AG04450 (cell line): Measurements from ENCODE around the gene NSFL1C. TPM values are rescaled to one million over a fixed set of nuclear protein-coding genes. Genes with fewer than 3 reads are reported as not detected.

ENCODE experiments used
- CTCF ChIA-PET: fragments of 300-600, 350-600 bp; formaldehyde crosslinking; extraction: SDS; loops from one replicate; lab custom pipeline; 2022; ENCODE audit warnings: antibody characterized with exemption, inconsistent platforms; lab: Charles Lee
- POLR2A ChIA-PET: fragments of 350-600 bp; formaldehyde crosslinking; extraction: SDS; loops from one replicate; lab custom pipeline; 2021; ENCODE audit warnings: antibody characterized with exemption, inconsistent platforms; lab: Yijun Ruan, JAX
- DNase-seq: peaks from one replicate; pipeline ENCODE4 v3.0.0-alpha.2; 2011; ENCODE audit warnings: low read depth, low spot score
- H3K27ac ChIP-seq: one replicate; pipeline ENCODE4 v1.5.1; 2012; ENCODE audit warnings: low read depth, low read length, control low read depth
- H3K27me3 ChIP-seq: one replicate; pipeline ENCODE4 v1.6.0; 2012; ENCODE audit warnings: low read length; ENCODE audit not compliant: control insufficient read depth, insufficient read depth
- H3K4me3 ChIP-seq: 2 replicates; pipeline ENCODE4 v1.5.1; 2011; ENCODE audit warnings: mild to moderate bottlenecking, low read depth, low read length, control low read depth
- H3K9me3 ChIP-seq: 2 replicates; pipeline ENCODE4 v1.5.1; 2012; ENCODE audit warnings: low read length; ENCODE audit not compliant: control insufficient read depth, insufficient read depth
- CTCF ChIP-seq: IDR thresholded peaks from 2 replicates; pipeline ENCODE4 v1.5.1; 2011; ENCODE audit warnings: low read depth, low read length, control low read depth, inconsistent platforms
- polyA plus RNA-seq: library from polyadenylated mRNA; depleted of rRNA; stranded (reverse); fragments of >200 nt; gene quantifications from 2 replicates; pipeline ENCODE4 v1.2.3, GENCODE V29; 2011

Gene NSFL1C
- polyA plus RNA-seq, 1 experiment = 23.0 TPM

GRCh38 chr20:1477896-1478490, 11.3 kb upstream of the NSFL1C start:
- ChIA-PET CTCF (interaction anchor here (5.2 kb wide), 1 partner anchor 25 kb away, joined by 41 read pairs; no protein-coding TSS in a partner anchor), POLR2A (no interaction called here)
- no peak overlapping the region for H3K27ac ChIP-seq

GRCh38 chr20:1474817-1475603, 8.4 kb upstream of the NSFL1C start:
- no peak overlapping the region for H3K4me3 ChIP-seq
- no peak for TF ChIP-seq CTCF
- ChIA-PET CTCF (interaction anchor here (0.7 to 2.4 kb wide), 3 partner anchors 28 to 302 kb away, joined by 3 to 22 read pairs (median 5); no protein-coding TSS in a partner anchor), POLR2A (no interaction called here)
- H3K9me3 ChIP-seq = no peaks in the 10 kb centered on the region
- no peak for DNase-seq
- H3K27me3 ChIP-seq = no peaks in the 10 kb centered on the region
- no peak overlapping the region for H3K27ac ChIP-seq

More at GRCh38 chr20:1477896-1478490, 11.3 kb upstream of the NSFL1C start:
- no peak for DNase-seq
- Histone ChIP-seq H3K27me3 (no peaks in the 10 kb centered on the region), H3K4me3 (no peak overlapping the region), H3K9me3 (no peaks in the 10 kb centered on the region)
- TF ChIP-seq CTCF = no peak

GRCh38 chr20:1474325-1474724, 7.7 kb upstream of the NSFL1C start:
- ChIA-PET CTCF (interaction anchor here (2.4 kb wide), 1 partner anchor 29 kb away, joined by 22 read pairs; no protein-coding TSS in a partner anchor), POLR2A (no interaction called here)
- TF ChIP-seq CTCF = no peak

GRCh38 chr20:1473246-1474220, 6.9 kb upstream of the NSFL1C start:
- ChIA-PET POLR2A (no interaction called here), CTCF (interaction anchor here (2.4 kb wide), 1 partner anchor 29 kb away, joined by 22 read pairs; no protein-coding TSS in a partner anchor)
- no peaks in the 10 kb centered on the region for H3K27me3 ChIP-seq
- no peak for DNase-seq
- no peak for TF ChIP-seq CTCF
- no peaks in the 10 kb centered on the region for H3K9me3 ChIP-seq
- no peak overlapping the region for H3K27ac ChIP-seq
- H3K4me3 ChIP-seq = no peak overlapping the region

More at GRCh38 chr20:1474325-1474724, 7.7 kb upstream of the NSFL1C start:
- Histone ChIP-seq H3K27me3 (no peaks in the 10 kb centered on the region), H3K4me3 (no peak overlapping the region), H3K9me3 (no peaks in the 10 kb centered on the region), H3K27ac (no peak overlapping the region)
- no peak for DNase-seq
